GM12878 (cell line): ENCODE data around the gene ATP10A. TPM values are rescaled to one million over a fixed set of nuclear protein-coding genes. Genes with fewer than 3 reads are reported as not detected.

Source experiments
- ATAC-seq: fragments of 200-7000 bp; cut with Tn5 transposase; 3 replicates; pipeline ENCODE4 v1.9.1; 2020; ENCODE audit warnings: mild to moderate bottlenecking, moderate library complexity
- BruUV-seq: library from RNA; stranded (reverse); fragments of 400-500 nt; replicated peaks from 2 replicates; lab custom pipeline; 2021; lab: Mats Ljungman, UMichigan
- CTCF ChIA-PET: fragments of 300-600 bp; sonication (Branson Sonifier 250); formaldehyde crosslinking; extraction: SDS; loops from one replicate; lab custom pipeline; 2021; ENCODE audit warnings: inconsistent platforms; lab: Yijun Ruan, JAX
- POLR2A ChIA-PET: fragments of 350-600 bp; formaldehyde crosslinking; extraction: SDS; loops from one replicate; lab custom pipeline; 2021; ENCODE audit warnings: inconsistent platforms; lab: Charles Lee
- RAD21 ChIA-PET: fragments of 300-600 bp; sonication (Branson Sonifier 250); formaldehyde crosslinking; loops from one replicate; lab custom pipeline; 2023; ENCODE audit warnings: antibody characterized with exemption; ENCODE audit not compliant: unreplicated experiment; lab: Charles Lee
- SMC1A ChIA-PET: fragments of 300-600 bp; sonication (Branson Sonifier 250); formaldehyde crosslinking; loops from one replicate; lab custom pipeline; 2023; ENCODE audit not compliant: unreplicated experiment, uncharacterized antibody; lab: Charles Lee
- DNase-seq: peaks from one replicate; pipeline ENCODE4 v3.0.0-alpha.2; 2011; ENCODE audit warnings: low read depth, low spot score
- FAIRE-seq: peaks from 3 replicates; lab custom pipeline; 2011; peaks lifted over from hg19 to GRCh38; lab: Jason Lieb, UNC
- H2AFZ ChIP-seq: 2 replicates; pipeline ENCODE4 v1.6.0; 2011; ENCODE audit warnings: low read depth, low read length, control low read depth; ENCODE audit not compliant: control insufficient read depth
- H3K27ac ChIP-seq: 2 replicates; pipeline ENCODE4 v1.5.1; 2011; ENCODE audit warnings: control low read depth; ENCODE audit not compliant: control insufficient read depth, insufficient read depth
- H3K27me3 ChIP-seq, 2 experiments: replicated peaks in 1 of 2; 2 replicates each; pipeline versions ENCODE4 v1.6.0 to v1.6.1; 2011; ENCODE audit warnings: low read length in 1 of 2; ENCODE audit not compliant: control insufficient read depth in 2 of 2, insufficient read depth in 2 of 2
- H3K36me3 ChIP-seq, 2 experiments: 2 replicates each; pipeline ENCODE4 v1.5.1; 2011; ENCODE audit warnings: low read length in 1 of 2; ENCODE audit not compliant: control insufficient read depth in 2 of 2, insufficient read depth in 2 of 2
- H3K4me1 ChIP-seq: 2 replicates; pipeline ENCODE4 v1.6.1; 2011; ENCODE audit warnings: mild to moderate bottlenecking, low read length, moderate library complexity, mixed read lengths; ENCODE audit not compliant: control insufficient read depth, insufficient read depth
- H3K4me2 ChIP-seq: 2 replicates; pipeline ENCODE4 v1.6.0; 2011; ENCODE audit warnings: control low read depth; ENCODE audit not compliant: control insufficient read depth, insufficient read depth
- H3K4me3 ChIP-seq: fragments of 200-600 bp; sonication (generic); 2 replicates; pipeline ENCODE4 v1.5.1; 2016
- H3K79me2 ChIP-seq: 2 replicates; pipeline ENCODE4 v1.6.0; 2011; ENCODE audit warnings: low read length; ENCODE audit not compliant: control insufficient read depth, insufficient read depth
- H3K9ac ChIP-seq: 2 replicates; pipeline ENCODE4 v1.8.0; 2011; ENCODE audit warnings: low read length, control low read depth, mixed read lengths; ENCODE audit not compliant: control insufficient read depth, insufficient read depth
- H3K9me3 ChIP-seq: replicated peaks from 3 replicates; pipeline ENCODE4 v1.5.1; 2011; ENCODE audit warnings: mild to moderate bottlenecking, low read length; ENCODE audit not compliant: control insufficient read depth, insufficient read depth
- H4K20me1 ChIP-seq: 2 replicates; pipeline ENCODE4 v1.6.0; 2011; ENCODE audit not compliant: control insufficient read depth, insufficient read depth
- BRCA1 ChIP-seq: IDR thresholded peaks from 2 replicates; pipeline ENCODE4 v1.6.1; 2011; ENCODE audit warnings: low read depth, low read length, improper control_type of control experiment
- CHD1 ChIP-seq: IDR thresholded peaks from 2 replicates; pipeline ENCODE4 v1.6.1; 2012; ENCODE audit warnings: low read depth, low read length, improper control_type of control experiment
- ESRRA ChIP-seq: IDR thresholded peaks from 2 replicates; pipeline ENCODE4 v1.6.1; 2012; ENCODE audit warnings: mild to moderate bottlenecking, low read length, improper control_type of control experiment
- GATAD2B ChIP-seq: fragments of 450-650 bp; conservative IDR thresholded peaks from 2 replicates; pipeline ENCODE4 v1.6.1; 2017; ENCODE audit warnings: low read depth, mild to moderate bottlenecking, moderate library complexity
- HCFC1 ChIP-seq: fragments of 150-350 bp; IDR thresholded peaks from 2 replicates; pipeline ENCODE4 v1.6.1; 2014; ENCODE audit warnings: low read length
- MXI1 ChIP-seq: fragments of 150-350 bp; IDR thresholded peaks from 2 replicates; pipeline ENCODE4 v1.6.1; 2011; ENCODE audit warnings: low read depth, mild to moderate bottlenecking, inconsistent platforms, low read length, improper control_type of control experiment
- MYC ChIP-seq: IDR thresholded peaks from 2 replicates; pipeline ENCODE4 v1.6.1; 2011; ENCODE audit warnings: mild to moderate bottlenecking, low read length, moderate library complexity, inconsistent platforms; ENCODE audit not compliant: insufficient read depth, insufficient replicate concordance, insufficient read length, severe bottlenecking
- NRF1 ChIP-seq: conservative IDR thresholded peaks from 2 replicates; pipeline ENCODE4 v1.6.1; 2011; ENCODE audit warnings: mild to moderate bottlenecking, low read depth, low read length, improper control_type of control experiment
- PAX8 ChIP-seq: fragments of 450-650 bp; IDR thresholded peaks from 2 replicates; pipeline ENCODE4 v1.6.1; 2017; ENCODE audit warnings: mild to moderate bottlenecking, moderate library complexity
- SPI1 ChIP-seq: IDR thresholded peaks from 2 replicates; pipeline ENCODE4 v1.6.1; 2011; ENCODE audit warnings: low read depth, mild to moderate bottlenecking, low read length, moderate library complexity, borderline replicate concordance; ENCODE audit not compliant: insufficient read depth
- SRF ChIP-seq, 2 experiments: IDR thresholded peaks; 2 replicates each; pipeline ENCODE4 v1.6.1; 2011; ENCODE audit warnings: low read depth in 2 of 2, low read length in 2 of 2, mild to moderate bottlenecking in 1 of 2, moderate library complexity in 1 of 2
- TAF1 ChIP-seq: IDR thresholded peaks from 2 replicates; pipeline ENCODE4 v1.6.1; 2011; ENCODE audit warnings: mild to moderate bottlenecking, low read depth, low read length, borderline replicate concordance
- ZBED1 ChIP-seq: IDR thresholded peaks from 2 replicates; pipeline ENCODE4 v1.6.1; 2016; ENCODE audit warnings: borderline replicate concordance
- ZNF217 ChIP-seq: fragments of 450-650 bp; IDR thresholded peaks from 2 replicates; pipeline ENCODE4 v1.6.1; 2017; ENCODE audit warnings: antibody characterized with exemption, mild to moderate bottlenecking
- WGBS: methylation state at CpG from one replicate; pipeline ENCODE4 v1.1.6; 2016; ENCODE audit warnings: low lambda C conversion rate; ENCODE audit not compliant: insufficient replicate concordance, insufficient coverage; ENCODE audit errors: missing lambda C conversion rate; 5-methylcytosine and 5-hydroxymethylcytosine counted together
- in situ Hi-C: fragments of 300-500 bp; cut with MboI; formaldehyde crosslinking; loops from 9 replicates; pipeline ENCODE4 v1.14.3; 2018; ENCODE audit warnings: mixed read lengths
- intact Hi-C: fragments of 100-400 bp; cut with micrococcal nuclease; formaldehyde crosslinking; loops from one replicate; pipeline ENCODE4 v1.14.2; 2022; ENCODE audit not compliant: unreplicated experiment
- polyA plus RNA-seq, 11 experiments: library from polyadenylated mRNA; depleted of rRNA in 4 of 11; unstranded in 6 of 11; stranded (reverse) in 5 of 11; fragments of >200 nt; fragmentation: Nextera tagmentation in 4 of 11; fragmentation: Illumina TruSeq in 1 of 11; extraction: Ambion mirVana in 4 of 11; extraction: Trizol in 1 of 11; gene quantifications; 1 replicate in 1 of 11; 2 replicates in 10 of 11; pipeline versions ENCODE4 v1.2.1 to v1.2.3, GENCODE V29; 2011 to 2016; ENCODE audit warnings: inconsistent platforms in 2 of 11, missing spikeins in 2 of 11, low read depth in 1 of 11
- total RNA-seq, 4 experiments: library from RNA; depleted of rRNA in 3 of 4; stranded (reverse); fragments of >200 nt in 3 of 4; fragmentation: Illumina TruSeq in 1 of 4; extraction: Trizol in 1 of 4; gene quantifications; 2 replicates each; pipeline versions ENCODE4 v1.2.1 to v1.2.3, GENCODE V29; 2013 to 2021
- TF ChIP-seq, protein P1 (sequence below): fragments of 450-650 bp; IDR thresholded peaks from 2 replicates; pipeline ENCODE4 v1.6.1; 2017; ENCODE audit warnings: mild to moderate bottlenecking
- TF ChIP-seq, protein P2 (sequence below): fragments of 450-650 bp; IDR thresholded peaks from 2 replicates; pipeline ENCODE4 v1.6.1; 2017; ENCODE audit warnings: low read depth, mild to moderate bottlenecking, moderate library complexity

ATP10A gene
- total and polyA plus RNA-seq, 10 of the 15 experiments (the other 5 are each of a cell fraction or from before 2014, with no cell fraction given), result 0.04 to 1.5 (median 0.31) TPM; not detected in 2

DNA sequence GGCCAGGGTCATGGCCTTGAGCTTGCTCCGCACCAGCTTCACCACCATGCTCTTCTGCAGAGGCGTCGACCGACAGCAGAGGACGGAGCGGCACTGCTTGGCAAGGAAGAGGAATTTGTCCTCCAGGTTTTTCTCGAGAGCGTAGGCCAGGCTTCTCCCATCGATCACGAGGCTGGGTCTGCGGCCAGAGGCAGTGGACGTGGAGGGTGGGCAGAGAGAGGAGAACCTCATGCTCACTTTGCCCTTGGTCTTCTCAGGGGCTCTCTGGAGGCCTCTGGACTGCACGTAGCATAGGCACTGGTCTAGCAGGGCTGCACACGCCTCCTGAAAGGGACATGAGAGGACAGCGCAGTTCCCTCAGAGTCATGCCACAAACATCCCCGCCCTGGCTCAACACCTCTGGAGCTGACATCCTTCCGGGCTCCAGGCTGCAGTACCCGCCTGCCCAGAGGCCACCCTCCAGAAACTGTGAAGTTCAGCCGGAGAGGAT, 168.3 kb downstream of the ATP10A start:
- POLR2A ChIA-PET, result no interaction called here
- Histone ChIP-seq H3K4me3 (no peak overlapping the region), H3K79me2 (no peaks in the 10 kb centered on the region), H3K9ac (no peak overlapping the region), H3K27me3 (no peaks in the 10 kb centered on the region)
- intact Hi-C loops, result loop anchor here (5.0 kb wide), 1 partner anchor 237 kb away; no protein-coding TSS in a partner anchor
- no peak for FAIRE-seq
- TF ChIP-seq CHD1, result no peak
- TF ChIP-seq TAF1, result no peak
- no peak for TF ChIP-seq HCFC1
- TF ChIP-seq MYC, result no peak
- TF ChIP-seq ZBED1, result no peak
- no peak for TF ChIP-seq BRCA1
- TF ChIP-seq SRF (IDR thresholded peaks at IDR 0.05; ENCODE audit: low read depth in 2 of 2, low read length in 2 of 2), result no peak
- TF ChIP-seq, all 136 proteins: peak for 0
- ATAC-seq (no peak), DNase-seq (no peak)
- Histone ChIP-seq H3K9me3 (no peaks in the 10 kb centered on the region; the same call in 2 of the 3 replicates), H3K36me3 (no peaks in the 10 kb centered on the region), H3K4me1 (no peaks in the 10 kb centered on the region), H2AFZ (no peak overlapping the region), H3K27ac (no peak overlapping the region), H4K20me1 (no peaks in the 10 kb centered on the region), H3K4me2 (no peak overlapping the region)
- SMC1A ChIA-PET, result no interaction called here
- WGBS, result 37% methylated on average over 15 of the region's 19 CpGs
- RAD21 ChIA-PET, result no interaction called here
- in situ Hi-C loops, result loop anchor here (5.0 to 10.0 kb wide), 4 partner anchors 53 to 360 kb away; partner anchors contain the start of gene ATP10A
- BruUV-seq, result no TSS peak
- CTCF ChIA-PET, result no interaction called here

DNA sequence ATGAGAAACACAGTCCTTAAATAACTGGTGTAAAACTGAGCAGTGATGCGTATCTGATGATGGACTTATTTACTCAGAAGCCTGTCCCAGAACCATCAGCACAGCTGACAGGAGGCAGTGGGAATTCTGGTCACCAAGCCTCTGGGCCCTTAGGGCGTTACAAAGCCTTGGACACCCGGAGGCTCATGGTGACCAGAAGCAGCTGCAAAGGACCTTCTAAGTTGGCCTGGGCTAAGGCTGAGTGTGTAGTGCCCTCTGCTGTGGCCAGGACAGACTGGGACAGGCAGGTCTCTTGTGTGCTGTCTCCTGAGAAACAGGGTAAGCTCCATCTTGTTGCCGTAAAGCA, 168.9 kb downstream of the ATP10A start:
- in situ Hi-C loops, result loop anchor here (5.0 to 10.0 kb wide), 4 partner anchors 52 to 359 kb away; partner anchors contain the start of gene ATP10A
- DNase-seq (no peak), ATAC-seq (no peak), FAIRE-seq (no peak)
- Histone ChIP-seq H3K4me3 (no peak overlapping the region), H3K9me3 (no peaks in the 10 kb centered on the region; the same call in 2 of the 3 replicates), H3K36me3 (no peaks in the 10 kb centered on the region), H3K27ac (no peak overlapping the region), H4K20me1 (no peaks in the 10 kb centered on the region), H3K9ac (no peak overlapping the region), H3K27me3 (no peaks in the 10 kb centered on the region), H3K4me1 (no peaks in the 10 kb centered on the region), H2AFZ (no peak overlapping the region), H3K4me2 (no peak overlapping the region), H3K79me2 (no peaks in the 10 kb centered on the region)
- ChIA-PET POLR2A (no interaction called here), SMC1A (no interaction called here), CTCF (no interaction called here), RAD21 (no interaction called here)
- WGBS, result 46% methylated on average over 4 of the region's 4 CpGs
- BruUV-seq, result no TSS peak
- intact Hi-C loops, result loop anchor here (5.0 kb wide), 1 partner anchor 238 kb away; no protein-coding TSS in a partner anchor
- no peak for TF ChIP-seq ESRRA
- TF ChIP-seq SPI1, result no peak
- TF ChIP-seq, protein P1, sequence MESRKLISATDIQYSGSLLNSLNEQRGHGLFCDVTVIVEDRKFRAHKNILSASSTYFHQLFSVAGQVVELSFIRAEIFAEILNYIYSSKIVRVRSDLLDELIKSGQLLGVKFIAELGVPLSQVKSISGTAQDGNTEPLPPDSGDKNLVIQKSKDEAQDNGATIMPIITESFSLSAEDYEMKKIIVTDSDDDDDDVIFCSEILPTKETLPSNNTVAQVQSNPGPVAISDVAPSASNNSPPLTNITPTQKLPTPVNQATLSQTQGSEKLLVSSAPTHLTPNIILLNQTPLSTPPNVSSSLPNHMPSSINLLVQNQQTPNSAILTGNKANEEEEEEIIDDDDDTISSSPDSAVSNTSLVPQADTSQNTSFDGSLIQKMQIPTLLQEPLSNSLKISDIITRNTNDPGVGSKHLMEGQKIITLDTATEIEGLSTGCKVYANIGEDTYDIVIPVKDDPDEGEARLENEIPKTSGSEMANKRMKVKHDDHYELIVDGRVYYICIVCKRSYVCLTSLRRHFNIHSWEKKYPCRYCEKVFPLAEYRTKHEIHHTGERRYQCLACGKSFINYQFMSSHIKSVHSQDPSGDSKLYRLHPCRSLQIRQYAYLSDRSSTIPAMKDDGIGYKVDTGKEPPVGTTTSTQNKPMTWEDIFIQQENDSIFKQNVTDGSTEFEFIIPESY, result no peak
- no peak for TF ChIP-seq GATAD2B
- TF ChIP-seq NRF1, result no peak
- TF ChIP-seq PAX8, result no peak
- TF ChIP-seq ZNF217, result no peak
- no peak for TF ChIP-seq MXI1
- TF ChIP-seq, protein P2, sequence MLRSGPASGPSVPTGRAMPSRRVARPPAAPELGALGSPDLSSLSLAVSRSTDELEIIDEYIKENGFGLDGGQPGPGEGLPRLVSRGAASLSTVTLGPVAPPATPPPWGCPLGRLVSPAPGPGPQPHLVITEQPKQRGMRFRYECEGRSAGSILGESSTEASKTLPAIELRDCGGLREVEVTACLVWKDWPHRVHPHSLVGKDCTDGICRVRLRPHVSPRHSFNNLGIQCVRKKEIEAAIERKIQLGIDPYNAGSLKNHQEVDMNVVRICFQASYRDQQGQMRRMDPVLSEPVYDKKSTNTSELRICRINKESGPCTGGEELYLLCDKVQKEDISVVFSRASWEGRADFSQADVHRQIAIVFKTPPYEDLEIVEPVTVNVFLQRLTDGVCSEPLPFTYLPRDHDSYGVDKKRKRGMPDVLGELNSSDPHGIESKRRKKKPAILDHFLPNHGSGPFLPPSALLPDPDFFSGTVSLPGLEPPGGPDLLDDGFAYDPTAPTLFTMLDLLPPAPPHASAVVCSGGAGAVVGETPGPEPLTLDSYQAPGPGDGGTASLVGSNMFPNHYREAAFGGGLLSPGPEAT, result no peak
